ENCODE measurements around the gene ULK3. TPM values are rescaled to one million over a fixed set of nuclear protein-coding genes. Genes with fewer than 3 reads are reported as not detected.

ULK3 gene
- total and polyA plus RNA-seq, 2 donors (not counting 3 experiments of a cell fraction or from before 2014, with no cell fraction given) = 36.0 to 48.6 TPM

DNA sequence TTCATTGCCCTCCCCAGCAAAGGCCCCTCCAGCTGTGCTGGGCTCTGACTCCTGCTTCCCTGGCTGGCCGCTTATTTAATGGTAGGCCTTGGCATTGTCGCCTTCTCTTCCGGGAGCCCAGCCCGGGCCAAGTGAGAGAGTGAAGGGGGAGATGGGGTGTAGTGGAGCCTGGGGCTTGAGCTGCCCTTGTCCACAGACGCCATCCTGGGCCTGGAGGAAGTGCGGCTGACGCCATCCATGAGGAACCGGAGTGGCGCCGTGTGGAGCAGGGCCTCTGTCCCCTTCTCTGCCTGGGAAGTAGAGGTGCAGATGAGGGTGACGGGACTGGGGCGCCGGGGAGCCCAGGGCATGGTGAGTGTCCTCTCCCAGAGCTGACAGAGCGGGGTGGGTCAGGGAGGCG, 27.0 kb downstream of the ULK3 start:
- H3K4me2 ChIP-seq (ENCODE audit: insufficient read depth, low read length) = no peak overlapping the region
- peaks cover 8% of the 10 kb centered on the region for H3K4me1 ChIP-seq (ENCODE audit: control insufficient read depth, extremely low read depth, insufficient read depth, low read length)
- dilution Hi-C loops (cut with MboI; ENCODE audit: extremely low pct_ligation_motif_present, low sequenced_read_pairs) (no loop called here), intact Hi-C loops (cut with micrococcal nuclease) (no loop called here)
- no peaks in the 10 kb centered on the region for H4K20me1 ChIP-seq (replicated peaks; ENCODE audit: control insufficient read depth, extremely low read depth, insufficient read depth, low read length)
- no peaks in the 10 kb centered on the region for H3K9me3 ChIP-seq (replicated peaks; ENCODE audit: control insufficient read depth, insufficient read depth, low read length)
- H3K36me3 ChIP-seq (ENCODE audit: control insufficient read depth in 2 of 2, extremely low read depth in 1 of 2, insufficient read depth in 2 of 2, low read length in 2 of 2) = no peaks in the 10 kb centered on the region
- ChIA-PET POLR2A (no interaction called here), CTCF (interaction anchor here (1.3 kb wide), 1 partner anchor 11 kb away, joined by 3 read pairs; no protein-coding TSS in a partner anchor)
- FAIRE-seq = no peak
- TF ChIP-seq POLR2A (IDR thresholded peaks at IDR 0.05; ENCODE audit: low read depth, low read length) (no peak), JUN (IDR thresholded peaks at IDR 0.05; ENCODE audit: borderline replicate concordance, insufficient read depth, insufficient read length, low read depth) (no peak)
- H2AFZ ChIP-seq (ENCODE audit: low read depth, low read length) = no peak overlapping the region
- no peak overlapping the region for H3K27ac ChIP-seq (ENCODE audit: insufficient read depth, low read depth, low read length)
- DNase-seq (ENCODE audit: low read depth, low spot score) = no peak
- BruUV-seq (replicated peaks) = no TSS peak
- H3K9ac ChIP-seq (replicated peaks; ENCODE audit: extremely low read depth, insufficient read depth, low read length) = no peak overlapping the region
- H3K9me1 ChIP-seq (replicated peaks; ENCODE audit: control insufficient read depth, extremely low read depth, insufficient read depth, low read length) = no peaks in the 10 kb centered on the region
- no peaks in the 10 kb centered on the region for H3K27me3 ChIP-seq (ENCODE audit: control insufficient read depth in 2 of 2, insufficient read depth in 2 of 2, low read length in 2 of 2)
- no peak overlapping the region for H3K4me3 ChIP-seq (replicated peaks in 1 of 3; ENCODE audit: insufficient read depth in 1 of 3, low read depth in 1 of 3, low read length in 3 of 3)
- H3K79me2 ChIP-seq (ENCODE audit: control insufficient read depth, insufficient read depth, low read length) = no peaks in the 10 kb centered on the region

DNA sequence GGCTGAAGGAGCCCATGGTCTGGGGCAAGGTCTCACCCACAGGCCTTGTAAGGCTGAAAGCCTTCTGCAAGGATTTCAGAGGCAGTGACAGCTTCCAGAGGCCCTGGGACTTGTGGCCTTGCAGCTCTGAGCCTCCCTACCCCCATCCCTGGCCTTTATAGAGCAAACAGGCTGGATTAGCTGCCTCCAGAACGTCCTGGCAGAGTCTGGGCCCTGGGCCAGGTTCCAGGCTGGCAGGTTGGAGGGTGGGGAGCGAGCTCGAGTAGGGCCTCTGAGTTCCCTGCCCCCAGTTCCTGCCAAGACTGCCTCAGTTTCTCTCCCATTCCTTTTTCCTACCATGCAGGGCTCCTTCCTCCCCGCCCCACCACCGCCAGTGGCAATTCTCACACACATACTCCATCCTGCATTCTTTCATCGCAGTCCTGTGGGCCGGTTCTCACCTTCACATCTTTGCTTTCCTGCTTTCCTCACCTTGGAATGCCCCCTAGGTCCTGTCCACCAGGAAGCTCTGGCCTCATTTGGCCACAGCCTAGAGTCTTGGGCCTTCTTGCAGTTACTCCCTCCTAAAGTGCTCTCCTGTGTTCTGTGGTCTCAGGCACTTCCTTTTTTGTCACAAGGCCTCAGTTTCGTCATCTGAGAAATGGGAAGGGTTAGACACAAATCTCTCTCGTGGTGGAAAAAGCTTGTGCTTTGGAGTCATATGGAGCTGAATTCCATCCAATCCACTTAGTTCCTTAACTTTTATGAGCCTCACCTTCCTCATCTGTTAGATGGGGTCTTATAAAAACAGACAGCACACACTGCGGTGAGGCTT, 27.6 kb downstream of the ULK3 start:
- Histone ChIP-seq H3K9me3 (replicated peaks; ENCODE audit: control insufficient read depth, insufficient read depth, low read length) (no peaks in the 10 kb centered on the region), H4K20me1 (replicated peaks; ENCODE audit: control insufficient read depth, extremely low read depth, insufficient read depth, low read length) (no peaks in the 10 kb centered on the region), H2AFZ (ENCODE audit: low read depth, low read length) (no peak overlapping the region), H3K36me3 (ENCODE audit: control insufficient read depth in 2 of 2, extremely low read depth in 1 of 2, insufficient read depth in 2 of 2, low read length in 2 of 2) (no peaks in the 10 kb centered on the region), H3K27me3 (ENCODE audit: control insufficient read depth in 2 of 2, insufficient read depth in 2 of 2, low read length in 2 of 2) (no peaks in the 10 kb centered on the region), H3K4me1 (ENCODE audit: control insufficient read depth, extremely low read depth, insufficient read depth, low read length) (peaks cover 8% of the 10 kb centered on the region), H3K9me1 (replicated peaks; ENCODE audit: control insufficient read depth, extremely low read depth, insufficient read depth, low read length) (no peaks in the 10 kb centered on the region), H3K79me2 (ENCODE audit: control insufficient read depth, insufficient read depth, low read length) (no peaks in the 10 kb centered on the region), H3K4me3 (replicated peaks in 1 of 3; ENCODE audit: insufficient read depth in 1 of 3, low read depth in 1 of 3, low read length in 3 of 3) (no peak overlapping the region), H3K4me2 (ENCODE audit: insufficient read depth, low read length) (no peak overlapping the region), H3K9ac (replicated peaks; ENCODE audit: extremely low read depth, insufficient read depth, low read length) (no peak overlapping the region), H3K27ac (ENCODE audit: insufficient read depth, low read depth, low read length) (no peak overlapping the region)
- dilution Hi-C loops (cut with MboI; ENCODE audit: extremely low pct_ligation_motif_present, low sequenced_read_pairs) (no loop called here), intact Hi-C loops (cut with micrococcal nuclease) (no loop called here)
- ChIA-PET POLR2A (no interaction called here), CTCF (interaction anchor here (1.1 kb wide), 1 partner anchor 86 kb away, joined by 3 read pairs; no protein-coding TSS in a partner anchor)
- FAIRE-seq (no peak), DNase-seq (ENCODE audit: low read depth, low spot score) (no peak)
- TF ChIP-seq POLR2A (IDR thresholded peaks at IDR 0.05; ENCODE audit: low read depth, low read length) (no peak), EZH2 (IDR thresholded peaks at IDR 0.05; ENCODE audit: borderline replicate concordance, low read depth, low read length, severe bottlenecking) (no peak), GATA2 (IDR thresholded peaks at IDR 0.05; ENCODE audit: insufficient read depth, insufficient read length, low read depth, low read length) (no peak), JUN (IDR thresholded peaks at IDR 0.05; ENCODE audit: borderline replicate concordance, insufficient read depth, insufficient read length, low read depth) (no peak), FOS (IDR thresholded peaks at IDR 0.05; ENCODE audit: borderline replicate concordance, insufficient read depth, low read length) (no peak), MYC (IDR thresholded peaks at IDR 0.05; ENCODE audit: low read depth, low read length) (no peak), POLR2AphosphoS5 (IDR thresholded peaks at IDR 0.05; ENCODE audit: insufficient read depth, low read depth, low read length) (no peak)
- TF ChIP-seq, protein P1, sequence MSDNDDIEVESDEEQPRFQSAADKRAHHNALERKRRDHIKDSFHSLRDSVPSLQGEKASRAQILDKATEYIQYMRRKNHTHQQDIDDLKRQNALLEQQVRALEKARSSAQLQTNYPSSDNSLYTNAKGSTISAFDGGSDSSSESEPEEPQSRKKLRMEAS (IDR thresholded peaks at IDR 0.05; ENCODE audit: insufficient read depth, insufficient read length) = no peak
- TF ChIP-seq, protein P2, sequence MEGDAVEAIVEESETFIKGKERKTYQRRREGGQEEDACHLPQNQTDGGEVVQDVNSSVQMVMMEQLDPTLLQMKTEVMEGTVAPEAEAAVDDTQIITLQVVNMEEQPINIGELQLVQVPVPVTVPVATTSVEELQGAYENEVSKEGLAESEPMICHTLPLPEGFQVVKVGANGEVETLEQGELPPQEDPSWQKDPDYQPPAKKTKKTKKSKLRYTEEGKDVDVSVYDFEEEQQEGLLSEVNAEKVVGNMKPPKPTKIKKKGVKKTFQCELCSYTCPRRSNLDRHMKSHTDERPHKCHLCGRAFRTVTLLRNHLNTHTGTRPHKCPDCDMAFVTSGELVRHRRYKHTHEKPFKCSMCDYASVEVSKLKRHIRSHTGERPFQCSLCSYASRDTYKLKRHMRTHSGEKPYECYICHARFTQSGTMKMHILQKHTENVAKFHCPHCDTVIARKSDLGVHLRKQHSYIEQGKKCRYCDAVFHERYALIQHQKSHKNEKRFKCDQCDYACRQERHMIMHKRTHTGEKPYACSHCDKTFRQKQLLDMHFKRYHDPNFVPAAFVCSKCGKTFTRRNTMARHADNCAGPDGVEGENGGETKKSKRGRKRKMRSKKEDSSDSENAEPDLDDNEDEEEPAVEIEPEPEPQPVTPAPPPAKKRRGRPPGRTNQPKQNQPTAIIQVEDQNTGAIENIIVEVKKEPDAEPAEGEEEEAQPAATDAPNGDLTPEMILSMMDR (IDR thresholded peaks at IDR 0.05; ENCODE audit: extremely low read depth in 1 of 2, insufficient read depth in 1 of 2, low read depth in 1 of 2, low read length in 2 of 2) = no peak
- no TSS peak for BruUV-seq (replicated peaks)

All from endothelial cell of umbilical vein (primary cell).